Measurements from ENCODE around the gene SEC61A1.
A peak's percentile ranks its signal among the peaks of the same experiment; 100 is the strongest.

GRCh38 chr3:128081846-128082245, 29.6 kb downstream of the SEC61A1 start:
- TF ChIP-seq YY1 (IDR thresholded peaks at IDR 0.05) = peak; percentile 74
- TF ChIP-seq, protein P1, sequence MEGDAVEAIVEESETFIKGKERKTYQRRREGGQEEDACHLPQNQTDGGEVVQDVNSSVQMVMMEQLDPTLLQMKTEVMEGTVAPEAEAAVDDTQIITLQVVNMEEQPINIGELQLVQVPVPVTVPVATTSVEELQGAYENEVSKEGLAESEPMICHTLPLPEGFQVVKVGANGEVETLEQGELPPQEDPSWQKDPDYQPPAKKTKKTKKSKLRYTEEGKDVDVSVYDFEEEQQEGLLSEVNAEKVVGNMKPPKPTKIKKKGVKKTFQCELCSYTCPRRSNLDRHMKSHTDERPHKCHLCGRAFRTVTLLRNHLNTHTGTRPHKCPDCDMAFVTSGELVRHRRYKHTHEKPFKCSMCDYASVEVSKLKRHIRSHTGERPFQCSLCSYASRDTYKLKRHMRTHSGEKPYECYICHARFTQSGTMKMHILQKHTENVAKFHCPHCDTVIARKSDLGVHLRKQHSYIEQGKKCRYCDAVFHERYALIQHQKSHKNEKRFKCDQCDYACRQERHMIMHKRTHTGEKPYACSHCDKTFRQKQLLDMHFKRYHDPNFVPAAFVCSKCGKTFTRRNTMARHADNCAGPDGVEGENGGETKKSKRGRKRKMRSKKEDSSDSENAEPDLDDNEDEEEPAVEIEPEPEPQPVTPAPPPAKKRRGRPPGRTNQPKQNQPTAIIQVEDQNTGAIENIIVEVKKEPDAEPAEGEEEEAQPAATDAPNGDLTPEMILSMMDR (IDR thresholded peaks at IDR 0.05; ENCODE audit: low read depth, low read length, missing input control) = no peak
- no peak for TF ChIP-seq SP1 (IDR thresholded peaks at IDR 0.05)
- peak; percentile 26 for TF ChIP-seq FOXA2 (IDR thresholded peaks at IDR 0.05)
- TF ChIP-seq, protein P2, sequence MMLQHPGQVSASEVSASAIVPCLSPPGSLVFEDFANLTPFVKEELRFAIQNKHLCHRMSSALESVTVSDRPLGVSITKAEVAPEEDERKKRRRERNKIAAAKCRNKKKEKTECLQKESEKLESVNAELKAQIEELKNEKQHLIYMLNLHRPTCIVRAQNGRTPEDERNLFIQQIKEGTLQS (IDR thresholded peaks at IDR 0.05) = no peak
- no peak for TF ChIP-seq NR2F2 (IDR thresholded peaks at IDR 0.05)
- TF ChIP-seq TAF1 (conservative IDR thresholded peaks at IDR 0.05) = no peak
- TF ChIP-seq FOXA1 (IDR thresholded peaks at IDR 0.05) = peak; percentile 16
- TF ChIP-seq EGR1 (IDR thresholded peaks at IDR 0.05; ENCODE audit: low read depth in 2 of 2) = no peak
- TF ChIP-seq, protein P3, sequence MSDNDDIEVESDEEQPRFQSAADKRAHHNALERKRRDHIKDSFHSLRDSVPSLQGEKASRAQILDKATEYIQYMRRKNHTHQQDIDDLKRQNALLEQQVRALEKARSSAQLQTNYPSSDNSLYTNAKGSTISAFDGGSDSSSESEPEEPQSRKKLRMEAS (IDR thresholded peaks at IDR 0.05) = peak; percentile 56
- peak in 1 of 2 donors; percentile 48 for TF ChIP-seq RAD21 (IDR thresholded peaks at IDR 0.05)
